NOMO-1 treated with DMSO at 0.1 percent for 48 hours (cell line): Measurements from ENCODE around the gene PFKL.
"Not testable (repeated sequence)": the region's sequence is repeated elsewhere in the genome, so short reads cannot be mapped to it uniquely, and the experiment has no call there.

ENCODE experiments used
- DNase-seq: peaks from one replicate; lab custom pipeline; 2025; ENCODE audit not compliant: unreplicated experiment; lab: John Stamatoyannopoulos, UW

Gene PFKL

DNA sequence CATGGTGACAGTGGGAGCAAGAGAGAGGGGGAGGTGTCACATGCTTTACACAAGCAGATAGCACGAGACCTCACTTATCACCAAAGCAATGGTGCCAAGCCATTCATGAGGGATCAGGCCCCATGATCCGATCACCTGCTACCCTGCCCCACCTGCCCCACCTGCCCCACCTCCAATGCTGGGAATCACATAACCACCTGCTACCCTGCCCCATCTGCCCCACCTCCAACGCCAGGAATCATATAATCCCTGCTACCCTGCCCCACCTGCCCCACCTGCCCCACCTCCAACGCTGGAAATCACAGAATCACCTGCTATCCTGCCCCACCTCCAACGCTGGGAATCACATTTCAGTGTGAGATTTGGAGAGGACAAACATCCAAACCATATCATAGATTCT, 24.8 kb upstream of the PFKL start:
- DNase-seq, result no peak

DNA sequence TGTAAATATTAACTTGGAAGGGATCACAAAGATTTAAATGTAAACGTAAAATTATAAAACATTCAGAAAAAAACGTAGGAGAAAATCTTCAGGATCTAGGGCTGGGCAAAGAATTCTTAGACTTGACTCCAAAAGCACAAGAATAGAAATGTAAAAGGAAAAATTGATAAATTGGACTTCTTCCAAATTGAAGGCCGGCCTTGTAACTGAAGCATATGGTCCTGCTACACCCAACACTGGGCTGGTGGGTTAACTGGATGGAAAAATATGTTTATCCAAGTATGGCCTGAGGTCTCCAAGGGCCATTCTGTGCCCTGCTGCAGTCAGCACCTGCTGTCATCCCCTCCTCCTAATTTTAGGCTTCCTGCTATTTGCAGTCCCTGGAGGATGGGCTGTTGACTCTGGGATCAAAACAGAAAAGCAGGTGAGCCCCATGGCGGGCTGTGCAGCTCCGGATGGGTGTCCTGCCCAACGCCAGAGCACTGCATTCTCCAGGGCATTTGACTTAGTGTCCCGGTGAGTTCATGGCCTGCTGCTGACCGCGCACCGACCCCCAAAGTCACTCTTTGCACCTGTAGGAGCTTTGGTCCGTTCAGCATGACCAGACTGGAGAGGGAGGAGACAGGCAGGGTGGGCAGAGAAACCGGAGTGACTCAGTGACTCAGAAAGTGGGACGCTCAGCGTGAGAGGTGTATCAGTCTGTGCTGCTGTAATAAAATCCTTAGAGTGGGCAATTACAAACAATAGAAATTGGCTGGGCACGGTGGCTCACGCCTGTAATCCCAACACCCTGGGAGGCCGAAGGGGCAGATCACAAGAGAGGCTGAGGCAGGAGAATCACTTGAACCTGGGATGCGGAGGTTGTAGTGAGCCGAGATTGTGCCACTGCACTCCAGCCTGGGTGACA, 20.2 kb upstream of the PFKL start:
- no peak for DNase-seq

GRCh38 chr21:44281801-44282200, 18.1 kb upstream of the PFKL start:
- no peak for DNase-seq

DNA sequence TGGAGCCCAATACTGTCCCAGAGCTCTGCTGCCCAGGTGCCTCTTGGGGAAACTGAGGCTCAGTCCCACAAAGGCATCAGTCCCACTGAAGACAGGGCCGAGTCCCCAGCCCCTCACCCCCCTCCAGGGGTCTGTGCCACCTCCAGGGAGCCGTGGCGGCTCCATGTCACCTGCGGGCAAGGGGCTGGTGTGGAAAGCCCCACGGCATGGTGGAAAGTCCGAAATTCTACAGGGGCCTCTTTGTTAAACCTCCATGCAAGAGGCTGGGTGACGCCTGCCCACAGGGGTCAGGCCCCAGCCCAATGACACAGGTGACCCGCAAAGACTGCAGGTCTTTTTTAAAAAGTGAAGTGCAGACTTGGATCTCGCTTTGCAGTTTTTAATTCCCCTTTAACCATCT, 17.5 kb upstream of the PFKL start:
- no peak for DNase-seq

DNA sequence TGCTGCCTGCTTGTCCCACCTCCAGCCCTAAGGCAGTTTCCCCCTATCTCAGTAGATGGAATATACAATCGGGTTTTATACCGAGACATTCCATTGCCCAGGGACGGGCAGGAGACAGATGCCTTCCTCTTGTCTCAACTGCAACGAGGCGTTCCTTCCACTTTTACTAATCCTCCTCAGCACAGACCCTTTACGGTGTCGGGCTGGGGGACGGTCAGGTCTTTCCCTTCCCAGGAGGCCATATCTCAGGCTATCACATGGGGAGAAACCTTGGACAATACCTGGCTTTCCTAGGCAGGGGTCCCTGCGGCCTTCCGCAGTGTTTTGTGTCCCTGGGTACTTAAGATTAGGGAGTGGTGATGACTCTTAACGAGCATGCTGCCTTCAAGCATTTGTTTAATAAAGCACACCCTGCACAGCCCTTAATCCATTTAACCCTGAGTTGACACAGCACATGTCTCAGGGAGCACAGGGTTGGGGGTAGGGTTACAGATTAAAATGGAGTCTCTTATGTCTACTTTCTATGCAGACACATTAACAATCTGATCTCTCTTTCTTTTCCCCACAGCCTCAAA, 16.6 kb upstream of the PFKL start:
- not testable (repeated sequence) for DNase-seq

- no peak for DNase-seq
Measured at GRCh38 chr21:44283948-44284347, 15.9 kb upstream of the PFKL start.

GRCh38 chr21:44285138-44285992, 14.5 kb upstream of the PFKL start, which contains the start of gene AIRE:
AIRE (plus strand) TSS chr21:44285876; CDS start chr21:44286007, 131 bp downstream.
- DNase-seq, result no peak

- DNase-seq, result no peak
Measured at GRCh38 chr21:44286086-44286715, 13.7 kb upstream of the PFKL start.

- no peak for DNase-seq
Measured at GRCh38 chr21:44286716-44287632, 12.9 kb upstream of the PFKL start.

DNA sequence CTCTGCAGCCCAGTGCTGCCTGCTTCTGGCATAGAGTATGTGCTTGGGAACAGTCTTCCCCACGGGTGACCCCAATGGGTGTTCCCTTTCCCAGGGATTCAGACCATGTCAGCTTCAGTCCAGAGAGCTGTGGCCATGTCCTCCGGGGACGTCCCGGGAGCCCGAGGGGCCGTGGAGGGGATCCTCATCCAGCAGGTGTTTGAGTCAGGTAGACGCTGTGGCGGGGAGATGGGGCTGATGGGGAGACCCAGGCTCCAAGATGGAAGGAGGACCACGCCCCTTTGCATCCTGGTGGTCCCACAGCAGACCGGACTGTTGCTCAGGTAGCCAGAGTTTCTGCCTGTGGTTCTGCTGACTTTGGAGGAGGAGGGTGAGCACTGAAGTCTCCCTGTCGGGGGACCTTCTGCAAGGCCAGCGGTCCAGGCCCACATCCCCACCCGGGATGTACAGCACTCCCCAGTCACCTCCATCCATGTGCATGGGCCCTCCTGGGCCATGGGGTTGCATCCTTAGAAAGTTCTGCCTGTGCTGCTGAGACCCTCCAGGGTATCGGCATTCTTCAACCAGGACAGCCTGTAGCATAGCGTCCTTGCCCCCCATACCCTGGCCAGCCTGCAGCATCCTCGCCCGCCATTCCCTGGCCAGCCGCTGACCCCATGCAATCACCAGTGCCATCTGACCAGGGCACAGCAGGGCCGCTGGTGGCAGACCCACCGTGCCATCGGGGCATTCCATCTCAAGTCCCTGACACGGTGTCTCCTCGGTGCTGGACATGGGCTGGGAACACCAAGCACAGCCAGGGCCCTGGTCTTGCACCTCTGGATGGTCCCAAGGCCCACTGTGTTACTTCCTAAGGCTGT, 11.4 kb upstream of the PFKL start:
- DNase-seq, result no peak

GRCh38 chr21:44289381-44290010, 10.4 kb upstream of the PFKL start:
- no peak for DNase-seq

- no peak for DNase-seq
Measured at GRCh38 chr21:44290327-44291077, 9.4 kb upstream of the PFKL start.

- DNase-seq, result no peak
Measured at GRCh38 chr21:44291078-44291935, 8.5 kb upstream of the PFKL start.

GRCh38 chr21:44291936-44292811, 7.7 kb upstream of the PFKL start:
- no peak for DNase-seq

DNA sequence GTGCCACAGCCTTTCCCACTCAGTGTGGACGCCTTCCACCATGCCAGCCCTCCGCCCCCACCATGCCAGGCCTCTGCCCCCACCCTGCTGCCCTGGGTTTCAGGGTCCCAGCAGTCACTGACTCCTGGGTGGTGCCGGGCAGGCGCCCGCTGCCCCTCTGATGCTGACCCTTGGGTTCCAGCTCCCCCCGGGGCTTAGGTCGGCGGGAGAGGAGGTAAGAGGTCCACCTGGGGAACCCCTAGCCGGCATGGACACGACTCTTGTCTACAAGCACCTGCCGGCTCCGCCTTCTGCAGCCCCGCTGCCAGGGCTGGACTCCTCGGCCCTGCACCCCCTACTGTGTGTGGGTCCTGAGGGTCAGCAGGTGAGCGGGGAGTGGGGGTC, 7.0 kb upstream of the PFKL start:
- no peak for DNase-seq
